GM12878 (cell line): Measurements from ENCODE around the gene CCDC97. TPM values are rescaled to one million over a fixed set of nuclear protein-coding genes. Genes with fewer than 3 reads are reported as not detected.

Experiments
- CUX1 ChIP-seq: IDR thresholded peaks from 2 replicates; pipeline ENCODE4 v1.6.1; 2012; ENCODE audit warnings: improper control_type of control experiment, low read depth, low read length; ENCODE audit not compliant: insufficient replicate concordance
- FOS ChIP-seq: IDR thresholded peaks from 3 replicates; pipeline ENCODE4 v1.6.1; 2011; ENCODE audit warnings: borderline replicate concordance; ENCODE audit not compliant: insufficient read length; ENCODE audit errors: extremely low read depth
- FOXM1 ChIP-seq: IDR thresholded peaks from 2 replicates; pipeline ENCODE4 v1.6.1; 2012; ENCODE audit warnings: low read depth, mild to moderate bottlenecking, inconsistent platforms, low read length, moderate library complexity
- GATAD2B ChIP-seq: fragments of 450-650 bp; conservative IDR thresholded peaks from 2 replicates; pipeline ENCODE4 v1.6.1; 2017; ENCODE audit warnings: low read depth, mild to moderate bottlenecking, moderate library complexity
- HDAC2 ChIP-seq: fragments of 200-600 bp; sonication (generic); IDR thresholded peaks from 2 replicates; pipeline ENCODE4 v1.6.1; 2017
- HDAC6 ChIP-seq: fragments of 200-600 bp; sonication (generic); IDR thresholded peaks from one replicate; pipeline ENCODE4 v1.8.0; 2017; ENCODE audit warnings: antibody characterized with exemption; ENCODE audit not compliant: unreplicated experiment
- KDM1A ChIP-seq: fragments of 200-600 bp; sonication (generic); IDR thresholded peaks from 2 replicates; pipeline ENCODE4 v1.6.1; 2016; ENCODE audit warnings: borderline replicate concordance
- SPI1 ChIP-seq: IDR thresholded peaks from 2 replicates; pipeline ENCODE4 v1.6.1; 2011; ENCODE audit warnings: low read depth, mild to moderate bottlenecking, low read length, moderate library complexity, borderline replicate concordance; ENCODE audit not compliant: insufficient read depth
- TAF1 ChIP-seq: IDR thresholded peaks from 2 replicates; pipeline ENCODE4 v1.6.1; 2011; ENCODE audit warnings: mild to moderate bottlenecking, low read depth, low read length, borderline replicate concordance
- ZBTB11 ChIP-seq: fragments of 450-650 bp; formaldehyde crosslinking; IDR thresholded peaks from 2 replicates; pipeline ENCODE4 v1.5.0; 2022; ENCODE audit warnings: mild to moderate bottlenecking, missing genetic modification characterization
- ZNF274 ChIP-seq: IDR thresholded peaks from one replicate; pipeline ENCODE4 v1.8.0; 2011; ENCODE audit not compliant: insufficient read length, insufficient read depth
- polyA plus RNA-seq, 11 experiments: library from polyadenylated mRNA; depleted of rRNA in 4 of 11; unstranded in 6 of 11; stranded (reverse) in 5 of 11; fragments of >200 nt; fragmentation: Nextera tagmentation in 4 of 11; fragmentation: Illumina TruSeq in 1 of 11; extraction: Ambion mirVana in 4 of 11; extraction: Trizol in 1 of 11; gene quantifications; 1 replicate in 1 of 11; 2 replicates in 10 of 11; pipeline versions ENCODE4 v1.2.1 to v1.2.3, GENCODE V29; 2011 to 2016; ENCODE audit warnings: inconsistent platforms in 2 of 11, missing spikeins in 2 of 11, low read depth in 1 of 11
- total RNA-seq, 4 experiments: library from RNA; depleted of rRNA in 3 of 4; stranded (reverse); fragments of >200 nt in 3 of 4; fragmentation: Illumina TruSeq in 1 of 4; extraction: Trizol in 1 of 4; gene quantifications; 2 replicates each; pipeline versions ENCODE4 v1.2.1 to v1.2.3, GENCODE V29; 2013 to 2021
- TF ChIP-seq, protein P1 (sequence below): fragments of 450-650 bp; IDR thresholded peaks from 2 replicates; pipeline ENCODE4 v1.6.1; 2017; ENCODE audit warnings: antibody characterized with exemption, mild to moderate bottlenecking, moderate library complexity
- TF ChIP-seq, protein P2 (sequence below): fragments of 450-650 bp; IDR thresholded peaks from 2 replicates; pipeline ENCODE4 v1.6.1; 2017; ENCODE audit warnings: low read depth, mild to moderate bottlenecking, moderate library complexity

CCDC97 gene
- total and polyA plus RNA-seq, 10 of the 15 experiments (the other 5 are each of a cell fraction or from before 2014, with no cell fraction given) = 1.8 to 34.1 (median 18.8) TPM

GRCh38 chr19:41308450-41309179, 1.4 kb upstream of the CCDC97 start (continued):
- TF ChIP-seq, protein P1, sequence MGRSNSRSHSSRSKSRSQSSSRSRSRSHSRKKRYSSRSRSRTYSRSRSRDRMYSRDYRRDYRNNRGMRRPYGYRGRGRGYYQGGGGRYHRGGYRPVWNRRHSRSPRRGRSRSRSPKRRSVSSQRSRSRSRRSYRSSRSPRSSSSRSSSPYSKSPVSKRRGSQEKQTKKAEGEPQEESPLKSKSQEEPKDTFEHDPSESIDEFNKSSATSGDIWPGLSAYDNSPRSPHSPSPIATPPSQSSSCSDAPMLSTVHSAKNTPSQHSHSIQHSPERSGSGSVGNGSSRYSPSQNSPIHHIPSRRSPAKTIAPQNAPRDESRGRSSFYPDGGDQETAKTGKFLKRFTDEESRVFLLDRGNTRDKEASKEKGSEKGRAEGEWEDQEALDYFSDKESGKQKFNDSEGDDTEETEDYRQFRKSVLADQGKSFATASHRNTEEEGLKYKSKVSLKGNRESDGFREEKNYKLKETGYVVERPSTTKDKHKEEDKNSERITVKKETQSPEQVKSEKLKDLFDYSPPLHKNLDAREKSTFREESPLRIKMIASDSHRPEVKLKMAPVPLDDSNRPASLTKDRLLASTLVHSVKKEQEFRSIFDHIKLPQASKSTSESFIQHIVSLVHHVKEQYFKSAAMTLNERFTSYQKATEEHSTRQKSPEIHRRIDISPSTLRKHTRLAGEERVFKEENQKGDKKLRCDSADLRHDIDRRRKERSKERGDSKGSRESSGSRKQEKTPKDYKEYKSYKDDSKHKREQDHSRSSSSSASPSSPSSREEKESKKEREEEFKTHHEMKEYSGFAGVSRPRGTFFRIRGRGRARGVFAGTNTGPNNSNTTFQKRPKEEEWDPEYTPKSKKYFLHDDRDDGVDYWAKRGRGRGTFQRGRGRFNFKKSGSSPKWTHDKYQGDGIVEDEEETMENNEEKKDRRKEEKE = no peak
- TF ChIP-seq HDAC6 (no peak), FOS (no peak), ZBTB11 (CRISPR knock-in tag) (no peak), GATAD2B (no peak), CUX1 (no peak), KDM1A (no peak), FOXM1 (no peak), TAF1 (0 out of 2 replicates have a peak, but pooled peaks have one; percentile 12), HDAC2 (no peak), ZNF274 (no peak), SPI1 (no peak)
- TF ChIP-seq, protein P2, sequence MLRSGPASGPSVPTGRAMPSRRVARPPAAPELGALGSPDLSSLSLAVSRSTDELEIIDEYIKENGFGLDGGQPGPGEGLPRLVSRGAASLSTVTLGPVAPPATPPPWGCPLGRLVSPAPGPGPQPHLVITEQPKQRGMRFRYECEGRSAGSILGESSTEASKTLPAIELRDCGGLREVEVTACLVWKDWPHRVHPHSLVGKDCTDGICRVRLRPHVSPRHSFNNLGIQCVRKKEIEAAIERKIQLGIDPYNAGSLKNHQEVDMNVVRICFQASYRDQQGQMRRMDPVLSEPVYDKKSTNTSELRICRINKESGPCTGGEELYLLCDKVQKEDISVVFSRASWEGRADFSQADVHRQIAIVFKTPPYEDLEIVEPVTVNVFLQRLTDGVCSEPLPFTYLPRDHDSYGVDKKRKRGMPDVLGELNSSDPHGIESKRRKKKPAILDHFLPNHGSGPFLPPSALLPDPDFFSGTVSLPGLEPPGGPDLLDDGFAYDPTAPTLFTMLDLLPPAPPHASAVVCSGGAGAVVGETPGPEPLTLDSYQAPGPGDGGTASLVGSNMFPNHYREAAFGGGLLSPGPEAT = peak; percentile 99
